ENCODE measurements around the gene CRISPLD2.
"Not testable (repeated sequence)": the region's sequence is repeated elsewhere in the genome, so short reads cannot be mapped to it uniquely, and the experiment has no call there.

CRISPLD2 gene

DNA sequence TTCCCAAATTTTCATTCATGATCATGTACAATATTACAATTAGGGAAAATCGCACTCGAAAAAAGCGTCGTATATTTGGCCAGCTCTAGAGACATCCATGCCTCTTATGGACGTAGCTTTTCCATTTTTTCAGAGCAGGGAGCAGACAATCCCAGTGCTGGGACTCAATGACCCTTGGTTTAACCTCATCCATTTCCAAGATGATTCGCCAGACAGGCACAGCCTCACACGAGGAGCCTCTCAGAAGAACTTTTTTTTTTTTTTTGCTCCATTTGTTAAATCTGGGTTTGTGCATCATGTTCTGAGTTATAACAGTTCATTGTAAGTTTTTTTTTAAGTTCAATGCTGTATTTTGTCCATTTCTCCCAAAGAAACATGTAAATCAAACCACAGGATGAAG, 99.5 kb downstream of the CRISPLD2 start:
- no peak for DNase-seq

GRCh38 chr16:84919708-84920107, 99.9 kb downstream of the CRISPLD2 start:
- no peak for DNase-seq

DNA sequence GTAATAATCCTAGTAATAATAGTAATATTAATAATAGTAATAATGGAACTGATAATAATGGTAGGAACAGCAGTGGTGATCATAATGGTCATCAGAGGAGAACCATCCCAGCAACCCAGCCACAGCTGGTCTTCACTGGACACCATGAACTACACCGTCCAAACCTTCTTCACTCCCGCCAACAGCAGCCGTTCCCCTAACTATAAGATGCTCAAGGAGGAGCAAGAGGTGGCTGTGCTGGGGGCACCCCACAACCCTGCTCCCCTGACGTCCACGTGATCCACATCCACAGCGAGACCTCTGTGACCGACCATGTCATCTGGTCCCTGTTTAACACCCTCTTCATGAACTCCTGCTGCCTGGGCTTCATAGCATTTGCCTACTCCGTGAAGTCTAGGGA, 100.5 kb downstream of the CRISPLD2 start:
- no peak for DNase-seq

GRCh38 chr16:84922351-84923120, 102.8 kb downstream of the CRISPLD2 start:
- no peak for DNase-seq

GRCh38 chr16:84924331-84925091, 104.7 kb downstream of the CRISPLD2 start:
- DNase-seq, result no peak

GRCh38 chr16:84925092-84925772, 105.4 kb downstream of the CRISPLD2 start:
- no peak for DNase-seq

GRCh38 chr16:84925773-84926372, 106.1 kb downstream of the CRISPLD2 start:
- no peak for DNase-seq

DNA sequence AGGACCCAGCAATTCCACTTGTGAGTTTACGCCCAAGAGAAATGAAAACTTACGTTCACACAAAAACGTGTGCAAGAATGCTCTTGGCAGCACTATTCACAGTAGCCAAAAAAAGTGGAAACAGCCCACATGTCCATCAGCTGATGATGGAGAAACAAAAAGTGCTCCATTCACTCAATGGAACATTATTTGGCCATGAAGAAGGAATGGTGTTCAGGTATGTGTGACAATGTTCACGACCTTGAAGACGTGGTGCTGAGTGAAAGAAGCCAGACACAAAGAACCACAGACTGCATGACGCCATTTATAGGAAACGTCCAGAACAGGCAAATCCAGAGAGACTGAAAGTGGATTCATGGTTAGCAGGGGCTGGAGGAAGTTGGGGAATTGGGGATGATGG, 106.7 kb downstream of the CRISPLD2 start:
- DNase-seq, result no peak

- DNase-seq, result no peak
Measured at GRCh38 chr16:84927621-84928591, 108.1 kb downstream of the CRISPLD2 start.

DNA sequence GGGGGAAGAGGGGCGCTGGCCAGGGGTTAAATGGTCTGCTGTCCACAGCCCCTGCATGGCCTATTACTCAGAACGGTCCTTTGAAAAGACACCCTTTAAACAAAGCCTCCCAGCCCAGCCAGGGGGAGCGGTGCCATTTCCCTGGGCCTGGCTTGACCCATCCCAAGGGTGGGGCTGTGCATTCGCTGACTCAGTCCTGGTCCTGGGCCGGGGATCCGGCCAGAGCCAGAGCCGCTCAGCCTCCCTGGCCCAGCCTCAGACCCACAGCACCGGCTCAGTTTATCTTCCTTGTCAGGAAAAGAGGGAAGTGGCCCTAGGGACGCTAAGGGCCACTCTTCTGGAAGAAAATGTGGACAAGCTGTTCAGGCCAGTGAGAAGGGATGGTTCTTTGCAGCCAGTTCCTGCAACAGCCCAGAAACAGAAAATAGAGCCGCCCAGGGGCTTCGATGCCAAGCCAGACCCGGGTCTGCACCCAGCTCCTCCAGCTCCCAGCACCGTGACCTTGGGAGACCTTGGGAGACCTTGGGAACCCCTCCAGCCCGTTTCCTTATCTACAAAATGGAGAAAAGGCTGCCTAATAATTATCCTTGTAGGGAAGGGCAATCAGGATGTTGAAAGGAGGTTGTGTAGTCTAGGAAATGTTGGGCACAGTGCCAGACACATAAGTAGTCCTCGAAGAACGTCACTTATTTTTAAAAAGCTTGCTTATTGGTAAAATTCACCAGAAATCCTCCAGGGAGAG, 109.1 kb downstream of the CRISPLD2 start:
- DNase-seq, result peak; percentile 22

DNA sequence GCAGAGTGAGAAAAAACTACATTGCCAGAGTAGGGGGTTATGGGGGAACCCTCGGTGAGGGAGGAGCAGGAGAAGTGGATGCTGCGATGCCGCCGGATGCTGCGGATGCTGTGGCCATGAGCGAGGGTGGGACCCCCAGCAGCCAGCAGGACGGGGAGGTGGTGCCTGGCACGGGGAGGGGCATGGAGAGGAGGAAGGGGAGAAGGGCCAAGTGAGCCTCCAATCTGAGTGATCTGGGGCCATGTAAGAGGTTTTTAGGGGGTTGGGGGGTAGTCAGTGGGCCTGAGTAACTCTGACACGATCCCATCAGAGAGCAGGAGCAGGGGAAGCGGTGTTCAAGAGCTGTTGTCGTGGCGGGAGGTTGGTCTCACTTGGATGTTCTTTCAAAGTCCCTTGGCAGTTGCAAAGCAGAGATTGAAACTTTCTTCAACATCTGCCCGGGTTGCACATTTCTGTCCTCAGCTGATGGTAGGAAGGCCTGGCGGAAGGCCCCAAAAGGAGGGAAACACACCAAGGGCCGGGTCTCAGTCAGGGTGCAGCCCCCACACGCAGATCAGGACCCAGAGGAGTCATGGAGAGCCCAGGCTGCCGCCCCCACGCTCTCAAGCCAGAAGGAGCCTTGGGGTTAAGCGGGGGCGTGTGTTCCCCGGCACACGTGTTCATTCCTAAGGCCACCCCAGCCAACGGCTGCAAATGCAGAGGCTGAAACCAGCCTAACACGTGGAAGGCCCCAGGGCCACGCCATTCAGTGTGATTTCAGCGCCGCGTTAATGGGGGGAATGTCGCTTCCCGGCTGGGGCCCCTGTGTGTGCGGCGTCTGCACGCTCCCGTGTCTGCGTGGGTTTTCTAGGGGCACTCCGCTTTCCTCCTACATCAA, 109.9 kb downstream of the CRISPLD2 start:
- no peak for DNase-seq

DNA sequence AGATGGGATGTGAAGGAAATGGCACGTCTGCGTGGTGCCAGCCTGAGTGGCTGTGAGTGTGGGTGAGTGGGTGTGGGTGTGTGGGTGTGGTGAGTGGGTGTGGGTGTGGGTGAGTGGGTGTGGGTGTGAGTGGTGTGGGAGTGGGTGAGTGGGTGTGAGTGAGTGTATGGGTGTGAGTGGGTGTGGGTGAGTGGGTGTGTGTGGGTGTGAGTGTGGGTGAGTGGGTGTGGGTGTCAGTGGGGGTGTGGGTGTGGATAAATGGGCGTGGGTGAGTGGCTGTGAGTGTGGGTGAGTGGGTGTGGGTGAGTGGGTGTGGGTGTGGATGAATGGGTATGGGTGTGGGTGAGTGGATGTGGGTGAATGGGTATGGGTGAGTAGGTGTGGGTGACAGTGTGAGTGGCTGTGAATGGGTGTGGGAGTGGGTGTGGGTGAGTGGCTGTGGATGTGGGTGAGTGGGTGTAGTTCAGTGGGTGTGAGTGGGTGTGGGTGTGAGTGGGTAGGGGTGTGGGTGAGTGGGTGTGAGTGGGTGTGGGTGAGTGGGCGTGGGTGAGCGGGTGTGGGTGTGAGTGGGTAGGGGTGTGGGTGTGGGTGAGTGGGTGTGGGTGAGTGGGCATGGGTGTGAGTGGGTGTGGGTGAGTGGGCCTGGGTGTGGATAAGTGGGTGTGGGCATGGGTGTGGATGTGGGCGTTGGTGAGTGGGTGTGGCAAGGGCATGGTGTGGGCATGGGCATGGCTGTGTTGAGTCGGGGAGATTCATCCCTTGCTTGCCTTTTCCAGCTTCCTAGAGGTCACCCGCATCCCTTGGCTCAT, 110.7 kb downstream of the CRISPLD2 start:
- DNase-seq, result no peak

DNA sequence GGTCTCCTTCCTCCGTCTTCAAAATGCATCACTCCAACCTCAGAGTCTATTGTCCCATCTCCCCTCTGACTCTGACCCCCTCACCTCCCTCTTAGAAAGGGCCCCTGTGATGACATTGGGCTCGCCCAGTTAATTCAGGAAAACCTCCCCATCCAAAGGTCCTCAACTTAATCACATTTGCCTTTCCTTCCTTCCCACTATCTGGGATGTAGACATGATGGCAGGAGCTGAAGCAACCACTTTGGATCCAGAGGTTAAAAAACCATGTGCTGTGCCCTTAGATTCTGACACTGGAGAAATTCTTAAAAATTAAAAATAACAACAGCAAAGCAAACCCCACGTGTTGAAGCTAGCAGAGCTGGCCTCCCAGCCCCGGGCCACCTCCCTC, 111.3 kb downstream of the CRISPLD2 start:
- no peak for DNase-seq

GRCh38 chr16:84931506-84931905, 111.7 kb downstream of the CRISPLD2 start:
- DNase-seq, result no peak

DNA sequence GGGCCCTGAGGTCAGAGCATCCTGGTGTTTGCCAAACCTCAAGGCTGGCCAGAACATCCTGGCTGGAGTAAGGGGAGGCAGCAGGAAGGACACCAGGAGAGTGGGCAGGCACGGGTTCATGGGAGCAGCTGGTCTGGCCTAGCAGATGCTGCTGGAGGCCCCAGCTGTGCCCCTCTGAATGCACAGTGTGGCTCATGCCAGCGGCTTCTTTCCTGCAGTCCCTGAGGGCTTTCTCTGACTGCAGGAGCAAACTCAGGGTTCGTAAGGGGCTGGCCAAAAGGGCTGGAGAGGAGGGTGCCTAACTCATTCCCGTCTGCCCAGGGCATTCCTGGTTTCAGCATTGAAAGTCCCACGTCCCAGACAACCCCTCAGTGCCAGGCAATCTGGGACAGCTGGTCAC, 112.9 kb downstream of the CRISPLD2 start:
- no peak for DNase-seq

- DNase-seq, result no peak
Measured at GRCh38 chr16:84933774-84934631, 114.2 kb downstream of the CRISPLD2 start.

- no peak for DNase-seq
Measured at GRCh38 chr16:84937196-84938005, 117.6 kb downstream of the CRISPLD2 start.

DNA sequence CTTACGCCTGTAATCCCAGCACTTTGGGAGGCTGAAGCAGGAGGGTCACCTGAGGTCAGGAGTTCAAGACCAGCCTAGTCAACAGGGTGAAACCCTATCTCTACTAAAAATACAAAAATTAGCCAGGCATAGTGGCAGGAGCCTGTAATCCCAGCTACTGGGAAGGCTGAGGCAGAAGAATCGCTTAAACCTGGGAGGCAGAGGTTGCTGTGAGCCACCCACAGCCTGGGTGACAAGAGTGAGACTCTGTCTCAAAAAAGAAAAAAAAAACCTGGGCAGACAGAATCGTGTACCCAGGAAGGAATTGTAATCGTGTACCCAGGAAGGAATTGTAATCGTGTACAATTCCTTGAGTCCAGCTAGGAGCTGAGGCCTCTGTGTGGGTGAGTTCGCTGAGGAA, 118.8 kb downstream of the CRISPLD2 start:
- not testable (repeated sequence) for DNase-seq
